ENCODE results near the gene TM4SF1. TPM values are rescaled to one million over a fixed set of nuclear protein-coding genes. Genes with fewer than 3 reads are reported as not detected.

TM4SF1 gene
- total RNA-seq, 1 donor from 2014 or later: not detected

GRCh38 chr3:149364624-149365023, 12.8 kb downstream of the TM4SF1 start:
- Histone ChIP-seq H3K9ac (no peak overlapping the region), H2AFZ (replicated peaks) (no peak overlapping the region), H3K27ac (no peak overlapping the region), H3K9me3 (ENCODE audit: low read depth) (no peaks in the 10 kb centered on the region), H3K4me1 (peaks cover 12% of the 10 kb centered on the region), H4K20me1 (ENCODE audit: low read depth) (no peaks in the 10 kb centered on the region), H3K79me2 (ENCODE audit: low read depth) (no peaks in the 10 kb centered on the region), H3K4me3 (no peak overlapping the region), H3K36me3 (no peaks in the 10 kb centered on the region), H3K27me3 (no peaks in the 10 kb centered on the region), H3K4me2 (no peak overlapping the region), H3F3A (ENCODE audit: low read depth) (peaks cover 11% of the 10 kb centered on the region)
- TF ChIP-seq EZH2 (IDR thresholded peaks at IDR 0.05) (no peak), CTCF (IDR thresholded peaks at IDR 0.05) (no peak), EZH2phosphoT487 (IDR thresholded peaks at IDR 0.05) (no peak)
- no peak overlapping the region for H3K27ac Mint-ChIP-seq
- no peaks in the 10 kb centered on the region for H3K9me3 Mint-ChIP-seq
- peaks cover 4% of the 10 kb centered on the region for H3K27me3 Mint-ChIP-seq (ENCODE audit: insufficient read depth, low read depth)
- peaks cover 3% of the 10 kb centered on the region for H3K4me1 Mint-ChIP-seq
- no peak overlapping the region for H3K4me3 Mint-ChIP-seq
- no peak for DNase-seq (ENCODE audit: low spot score)
- no peaks in the 10 kb centered on the region for H3K36me3 Mint-ChIP-seq

- Histone ChIP-seq H3K27ac (no peak overlapping the region), H3K9ac (no peak overlapping the region), H3K4me2 (no peak overlapping the region), H3K36me3 (no peaks in the 10 kb centered on the region), H3K9me3 (ENCODE audit: low read depth) (no peaks in the 10 kb centered on the region), H3F3A (ENCODE audit: low read depth) (no peaks in the 10 kb centered on the region), H3K4me3 (no peak overlapping the region), H2AFZ (replicated peaks) (no peak overlapping the region), H3K79me2 (ENCODE audit: low read depth) (no peaks in the 10 kb centered on the region), H4K20me1 (ENCODE audit: low read depth) (no peaks in the 10 kb centered on the region), H3K4me1 (no peaks in the 10 kb centered on the region), H3K27me3 (no peaks in the 10 kb centered on the region)
- DNase-seq (ENCODE audit: low spot score): no peak
- H3K27me3 Mint-ChIP-seq (ENCODE audit: insufficient read depth, low read depth): peaks cover 4% of the 10 kb centered on the region
- H3K27ac Mint-ChIP-seq: no peak overlapping the region
- no peaks in the 10 kb centered on the region for H3K4me1 Mint-ChIP-seq
- H3K9me3 Mint-ChIP-seq: no peaks in the 10 kb centered on the region
- TF ChIP-seq EZH2 (IDR thresholded peaks at IDR 0.05): no peak
- TF ChIP-seq EZH2phosphoT487 (IDR thresholded peaks at IDR 0.05): no peak
- TF ChIP-seq CTCF (IDR thresholded peaks at IDR 0.05): no peak
- no peaks in the 10 kb centered on the region for H3K36me3 Mint-ChIP-seq
- no peak overlapping the region for H3K4me3 Mint-ChIP-seq
These were observed 14.4 kb downstream of the TM4SF1 start for GRCh38 chr3:149363053-149363452.

GRCh38 chr3:149362366-149362765, 15.1 kb downstream of the TM4SF1 start:
- no peak overlapping the region for H3K9ac ChIP-seq
- H3K9me3 ChIP-seq (ENCODE audit: low read depth): no peaks in the 10 kb centered on the region
- no peaks in the 10 kb centered on the region for H3K27me3 ChIP-seq
- H2AFZ ChIP-seq (replicated peaks): no peak overlapping the region
- Mint-ChIP-seq H3K4me3 (no peak overlapping the region), H3K36me3 (no peaks in the 10 kb centered on the region), H3K9me3 (no peaks in the 10 kb centered on the region), H3K4me1 (no peaks in the 10 kb centered on the region), H3K27ac (no peak overlapping the region), H3K27me3 (ENCODE audit: insufficient read depth, low read depth) (peaks cover 4% of the 10 kb centered on the region)
- DNase-seq (ENCODE audit: low spot score): no peak
- no peak overlapping the region for H3K27ac ChIP-seq
- H3K4me2 ChIP-seq: no peak overlapping the region
- no peaks in the 10 kb centered on the region for H3K79me2 ChIP-seq (ENCODE audit: low read depth)
- H3K36me3 ChIP-seq: no peaks in the 10 kb centered on the region
- TF ChIP-seq EZH2 (IDR thresholded peaks at IDR 0.05) (no peak), CTCF (IDR thresholded peaks at IDR 0.05) (no peak), EZH2phosphoT487 (IDR thresholded peaks at IDR 0.05) (no peak)
- H4K20me1 ChIP-seq (ENCODE audit: low read depth): no peaks in the 10 kb centered on the region
- H3K4me3 ChIP-seq: no peak overlapping the region
- H3F3A ChIP-seq (ENCODE audit: low read depth): no peaks in the 10 kb centered on the region
- no peaks in the 10 kb centered on the region for H3K4me1 ChIP-seq
